NCI-H1694 (cell line): ENCODE results near the gene MAP3K21.

ENCODE experiments used
- DNase-seq: peaks from one replicate; lab custom pipeline; 2025; lab: John Stamatoyannopoulos, UW

Gene MAP3K21

GRCh38 chr1:233389893-233390292 is 62.4 kb downstream of the MAP3K21 start:
- peak; percentile 61 for DNase-seq

GRCh38 chr1:233390842-233391737 is 63.6 kb downstream of the MAP3K21 start:
- no peak for DNase-seq

- no peak for DNase-seq
Measured at GRCh38 chr1:233393084-233393840, 65.7 kb downstream of the MAP3K21 start.

GRCh38 chr1:233393926-233394680 is 66.6 kb downstream of the MAP3K21 start:
- DNase-seq, result no peak

GRCh38 chr1:233394860-233395717 is 67.6 kb downstream of the MAP3K21 start:
- peak; percentile 81 for DNase-seq

GRCh38 chr1:233395863-233396646 is 68.5 kb downstream of the MAP3K21 start:
- DNase-seq, result no peak

- no peak for DNase-seq
Measured at GRCh38 chr1:233406339-233406960, 78.9 kb downstream of the MAP3K21 start.

GRCh38 chr1:233406994-233407631 is 79.6 kb downstream of the MAP3K21 start:
- DNase-seq, result no peak

GRCh38 chr1:233409540-233409939 is 82.0 kb downstream of the MAP3K21 start:
- DNase-seq, result no peak

- no peak for DNase-seq
Measured at GRCh38 chr1:233410906-233411305, 83.4 kb downstream of the MAP3K21 start.

GRCh38 chr1:233412812-233413211 is 85.3 kb downstream of the MAP3K21 start:
- no peak for DNase-seq

- DNase-seq, result no peak
Measured at GRCh38 chr1:233421293-233421692, 93.8 kb downstream of the MAP3K21 start.

GRCh38 chr1:233424779-233425178 is 97.3 kb downstream of the MAP3K21 start:
- DNase-seq, result no peak

- no peak for DNase-seq
Measured at GRCh38 chr1:233427907-233428306, 100.4 kb downstream of the MAP3K21 start.

GRCh38 chr1:233431753-233432403 is 104.4 kb downstream of the MAP3K21 start:
- no peak for DNase-seq

GRCh38 chr1:233432916-233433315 is 105.4 kb downstream of the MAP3K21 start:
- DNase-seq, result no peak

- DNase-seq, result no peak
Measured at GRCh38 chr1:233433436-233434210, 106.1 kb downstream of the MAP3K21 start.
